Body of pancreas (tissue), 4 donors: ENCODE data around the gene KCTD11. TPM values are rescaled to one million over a fixed set of nuclear protein-coding genes. Genes with fewer than 3 reads are reported as not detected.
A peak's percentile ranks its signal among the peaks of the same experiment; 100 is the strongest.

ENCODE experiments used
- ATAC-seq: fragments of 150-250 bp; one replicate; pipeline ENCODE4 v1.9.1; 2016
- DNase-seq, 4 donors: peaks; one replicate each; pipeline ENCODE4 v3.0.0-alpha.2; 2019
- H3K27ac ChIP-seq, 4 donors: fragments of 200-600 bp; sonication (generic); 1 replicate in 3 of 4; 2 replicates in 1 of 4; pipeline versions ENCODE4 v1.5.1 to v1.6.1; 2016 to 2019; ENCODE audit warnings: mild to moderate bottlenecking in 1 of 4, mixed read lengths in 1 of 4, moderate library complexity in 1 of 4
- H3K27me3 ChIP-seq, 2 donors: fragments of 200-600 bp; sonication (generic); one replicate each; pipeline ENCODE4 v1.6.0; 2016; ENCODE audit warnings: mild to moderate bottlenecking in 1 of 2
- H3K36me3 ChIP-seq, 2 donors: fragments of 200-600 bp; sonication (generic); replicated peaks in 1 of 2; 2 replicates each; pipeline ENCODE4 v1.5.1; 2016; ENCODE audit warnings: low read depth in 2 of 2; ENCODE audit not compliant: insufficient read depth in 1 of 2
- H3K4me1 ChIP-seq: fragments of 200-600 bp; sonication (generic); one replicate; pipeline ENCODE4 v1.6.0; 2016
- H3K4me3 ChIP-seq, 2 donors: fragments of 200-600 bp; sonication (generic); 1 replicate in 1 of 2; 2 replicates in 1 of 2; pipeline ENCODE4 v1.5.1; 2016 to 2019
- H3K9me3 ChIP-seq, 3 donors: fragments of 200-600 bp; sonication (generic); 1 replicate in 2 of 3; 2 replicates in 1 of 3; pipeline ENCODE4 v1.5.1; 2016
- POLR2A ChIP-seq, 3 donors: fragments of 450-650 bp; IDR thresholded peaks; one replicate each; pipeline ENCODE4 v1.6.1; 2016; ENCODE audit warnings: antibody characterized with exemption in 3 of 3, mild to moderate bottlenecking in 2 of 3
- WGBS, 2 donors: methylation state at CpG; one replicate each; pipeline ENCODE4 v1.1.5; 2017; 5-methylcytosine and 5-hydroxymethylcytosine counted together
- intact Hi-C: fragments of 100-400 bp; cut with DNase I; formaldehyde crosslinking; loops from one replicate; pipeline ENCODE4 v1.15.1; 2023
- small RNA-seq: library from RNA; depleted of rRNA; stranded (forward); fragments of <200 nt; gene quantifications from one replicate; pipeline ENCODE3, GENCODE V24; 2016
- total RNA-seq, 2 donors: library from RNA; depleted of rRNA; stranded (reverse); fragments of >200 nt; gene quantifications; one replicate each; pipeline ENCODE4 v1.1.0, GENCODE V29; 2016
- TF ChIP-seq, protein P1 (sequence below), 7 experiments: fragments of 450-650 bp in 4 of 7; fragments of 200-600 bp in 3 of 7; sonication (generic) in 3 of 7; IDR thresholded peaks; one replicate each; pipeline ENCODE4 v1.5.1; 2016 to 2019; ENCODE audit warnings: antibody characterized with exemption in 7 of 7

The KCTD11 gene
- total RNA-seq, 2 donors from 2014 or later, result 2.6 to 5.6 TPM

DNA sequence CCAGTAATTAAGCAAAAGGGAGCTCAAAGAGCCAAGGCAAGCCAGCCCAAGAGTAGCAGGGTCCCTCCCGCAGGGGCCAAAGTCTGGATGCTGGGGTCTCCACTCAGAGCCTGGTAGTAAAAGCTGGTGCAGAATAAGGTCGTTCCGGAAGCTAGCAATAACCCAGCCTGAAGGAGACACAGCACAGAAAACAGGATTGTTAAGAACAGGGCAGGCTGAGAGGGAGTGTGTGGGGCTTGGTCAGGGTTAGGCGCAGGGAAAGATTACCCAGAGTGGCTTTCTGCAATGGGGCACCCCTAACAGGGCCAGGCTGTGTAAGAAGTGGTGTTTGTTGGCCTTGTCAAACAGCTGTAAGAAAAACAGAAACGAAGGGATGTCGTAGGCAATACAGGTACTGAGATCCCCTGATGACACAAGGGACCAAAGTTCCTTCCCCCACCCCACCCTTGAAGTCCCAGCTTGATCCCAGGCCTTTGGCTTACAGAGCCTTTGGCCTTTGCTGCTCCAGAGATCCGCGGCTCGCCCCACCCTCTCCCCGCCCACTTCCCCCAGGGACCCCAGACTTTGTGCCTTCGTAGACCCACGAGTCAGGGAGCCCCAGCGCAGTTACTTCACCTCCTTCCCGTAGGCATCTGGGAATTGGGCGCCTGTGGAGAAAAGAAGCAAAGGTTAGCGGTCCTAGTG, 51.2 kb downstream of the KCTD11 start:
- Histone ChIP-seq H3K27ac (peak overlapping the region; percentile 60 to 96 (median 90)), H3K36me3 (no peaks in the 10 kb centered on the region), H3K27me3 (no peaks in the 10 kb centered on the region), H3K4me3 (peak overlapping the region; percentile 22 to 39), H3K4me1 (peaks cover 32% of the 10 kb centered on the region), H3K9me3 (no peaks in the 10 kb centered on the region)
- WGBS, 2 donors, result 9 to 13% methylated on average over 13 to 16 of the region's 16 CpGs
- TF ChIP-seq POLR2A (IDR thresholded peaks at IDR 0.05), result no peak
- TF ChIP-seq, protein P1, sequence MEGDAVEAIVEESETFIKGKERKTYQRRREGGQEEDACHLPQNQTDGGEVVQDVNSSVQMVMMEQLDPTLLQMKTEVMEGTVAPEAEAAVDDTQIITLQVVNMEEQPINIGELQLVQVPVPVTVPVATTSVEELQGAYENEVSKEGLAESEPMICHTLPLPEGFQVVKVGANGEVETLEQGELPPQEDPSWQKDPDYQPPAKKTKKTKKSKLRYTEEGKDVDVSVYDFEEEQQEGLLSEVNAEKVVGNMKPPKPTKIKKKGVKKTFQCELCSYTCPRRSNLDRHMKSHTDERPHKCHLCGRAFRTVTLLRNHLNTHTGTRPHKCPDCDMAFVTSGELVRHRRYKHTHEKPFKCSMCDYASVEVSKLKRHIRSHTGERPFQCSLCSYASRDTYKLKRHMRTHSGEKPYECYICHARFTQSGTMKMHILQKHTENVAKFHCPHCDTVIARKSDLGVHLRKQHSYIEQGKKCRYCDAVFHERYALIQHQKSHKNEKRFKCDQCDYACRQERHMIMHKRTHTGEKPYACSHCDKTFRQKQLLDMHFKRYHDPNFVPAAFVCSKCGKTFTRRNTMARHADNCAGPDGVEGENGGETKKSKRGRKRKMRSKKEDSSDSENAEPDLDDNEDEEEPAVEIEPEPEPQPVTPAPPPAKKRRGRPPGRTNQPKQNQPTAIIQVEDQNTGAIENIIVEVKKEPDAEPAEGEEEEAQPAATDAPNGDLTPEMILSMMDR (IDR thresholded peaks at IDR 0.05), result no peak
- DNase-seq, result peak; percentile 53 to 61 (median 54)
- no peak for ATAC-seq
- intact Hi-C loops, result no loop called here

DNA sequence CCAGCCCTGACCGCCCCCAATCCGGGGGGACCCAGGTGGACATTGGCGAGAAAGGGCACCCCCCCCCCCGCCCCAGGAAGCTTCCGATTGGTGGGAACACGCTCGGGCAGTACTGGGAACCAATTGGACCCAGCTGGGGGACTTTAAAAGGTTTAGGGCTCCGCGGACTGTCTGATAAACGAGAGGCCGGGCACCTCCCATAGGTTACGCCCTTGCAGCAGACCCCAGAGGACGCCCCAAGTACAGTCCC, 51.7 kb downstream of the KCTD11 start:
- intact Hi-C loops, result no loop called here
- no peaks in the 10 kb centered on the region for H3K9me3 ChIP-seq
- peak; percentile 43 for ATAC-seq
- TF ChIP-seq, protein P1 (IDR thresholded peaks at IDR 0.05), result no peak
- TF ChIP-seq POLR2A (IDR thresholded peaks at IDR 0.05), result no peak
- no peaks in the 10 kb centered on the region for H3K36me3 ChIP-seq
- H3K4me3 ChIP-seq, result peak overlapping the region; percentile 22 to 39
- peaks cover 32% of the 10 kb centered on the region for H3K4me1 ChIP-seq
- peak overlapping the region; percentile 60 to 96 (median 90) for H3K27ac ChIP-seq
- WGBS, 2 donors, result 1% methylated on average over 13 of the region's 13 CpGs; no CpG with 5 or more reads in 1 of the 2 donors
- H3K27me3 ChIP-seq, result no peaks in the 10 kb centered on the region
- DNase-seq, result no peak

DNA sequence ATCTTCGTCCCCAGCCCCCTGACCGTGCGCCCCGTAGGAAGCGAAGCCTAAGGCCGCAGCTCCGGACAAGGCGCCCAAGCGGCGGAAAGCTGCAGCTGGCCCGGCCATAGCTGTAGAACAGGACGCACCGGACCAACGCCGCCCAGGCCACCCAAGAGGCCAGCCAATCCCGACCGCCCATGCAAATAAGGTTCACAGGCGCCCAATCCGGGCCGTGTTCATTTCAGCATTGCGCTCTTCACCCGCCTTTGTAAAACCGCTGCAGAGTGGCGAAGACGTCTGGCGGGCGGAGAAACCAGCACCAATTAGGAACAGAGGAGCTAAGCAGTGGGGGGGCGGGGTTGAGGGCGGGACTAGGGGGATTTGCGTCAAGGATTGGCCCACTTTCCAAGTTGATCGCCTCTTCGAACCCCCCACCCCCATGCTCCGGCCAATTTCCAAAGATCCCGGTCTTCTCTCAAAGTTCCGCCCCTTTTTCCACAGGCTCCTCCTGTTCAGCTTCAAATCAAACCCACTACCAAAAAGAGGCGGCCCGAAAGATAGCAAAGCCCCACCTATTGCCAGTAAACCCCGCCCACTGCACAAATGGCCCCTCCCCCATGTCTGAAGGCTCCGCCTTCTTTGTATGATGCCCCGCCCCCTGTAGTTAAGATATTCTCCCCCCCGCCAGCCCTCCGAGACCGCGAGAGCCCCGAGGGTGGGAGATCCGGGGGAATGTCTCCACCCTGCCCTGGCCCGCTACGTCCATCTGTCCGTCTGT, 52.2 kb downstream of the KCTD11 start, which contains the start of gene TMEM256:
TMEM256 (minus strand) TSS at position 121 of the 760 bp plus-strand sequence; CDS start at position 108, 13 bp downstream.
- peaks cover 32% of the 10 kb centered on the region for H3K4me1 ChIP-seq
- H3K4me3 ChIP-seq, result peak within 1 kb of the TSS; percentile 39
- no peaks in the 10 kb centered on the region for H3K27me3 ChIP-seq
- intact Hi-C loops, result no loop called here
- TF ChIP-seq, protein P1 (IDR thresholded peaks at IDR 0.05), result peak in 2 of 7 experiments; percentile 24 to 25
- TF ChIP-seq POLR2A (IDR thresholded peaks at IDR 0.05), result peak; percentile 95 to 98 (median 98)
- peak; percentile 99 for DNase-seq
- ATAC-seq, result peak; percentile 92
- WGBS, 2 donors, result 1% methylated on average over 24 to 49 of the region's 49 CpGs
- peak within 1 kb of the TSS; percentile 60 to 96 (median 90) for H3K27ac ChIP-seq
- H3K9me3 ChIP-seq, result no peaks in the 10 kb centered on the region
- H3K36me3 ChIP-seq, result no peaks in the 10 kb centered on the region

Small RNA genes within 50 kb of the gene (small RNA-seq; reads per million reads assigned to genes)
- gene AC026954.2, result not detected

Other genes starting within 250 kb of the KCTD11 start
- not detected for gene ASGR2, start 237.3 kb upstream of the KCTD11 start, total RNA-seq
- gene ASGR1, start 172.8 kb upstream of the KCTD11 start, total RNA-seq, result 1 to 10 TPM in 1 of 2 donors, not detected in 1; 4.6 TPM
- gene DLG4, start 132.3 kb upstream of the KCTD11 start, total RNA-seq, result 1 to 10 TPM; 3.6 to 9.3 TPM
- gene ACADVL, start 132.2 kb upstream of the KCTD11 start, total RNA-seq, result 1,000 to 10,000 TPM in 1 of 2 donors, 100 to 1,000 TPM in 1; 887 to 1,901 TPM
- 10 to 100 TPM; 19.5 to 41.5 TPM for gene DVL2, start 117.6 kb upstream of the KCTD11 start, total RNA-seq
- gene PHF23, start 112.7 kb upstream of the KCTD11 start, total RNA-seq, result 10 to 100 TPM; 11.9 to 15.8 TPM
- gene GABARAP, start 109.7 kb upstream of the KCTD11 start, total RNA-seq, result 100 to 1,000 TPM; 145 to 482 TPM
- gene CTDNEP1, start 100.4 kb upstream of the KCTD11 start, total RNA-seq, result 10 to 100 TPM; 33.5 to 44.8 TPM
- 10 to 100 TPM; 10.2 to 16.3 TPM for gene ELP5, start 99.9 kb upstream of the KCTD11 start, total RNA-seq
- 10 to 100 TPM; 72.9 to 92.3 TPM for gene CLDN7, start 89.7 kb upstream of the KCTD11 start, total RNA-seq
- 10 to 100 TPM in 1 of 2 donors, 1 to 10 TPM in 1; 1.3 to 10.5 TPM for gene SLC2A4, start 70.4 kb upstream of the KCTD11 start, total RNA-seq
- gene YBX2, start 57.5 kb upstream of the KCTD11 start, total RNA-seq, result 1 to 10 TPM in 1 of 2 donors, under 1 TPM in 1; 0.26 to 1.3 TPM
- gene EIF5A, start 44.5 kb upstream of the KCTD11 start, total RNA-seq, result 100 to 1,000 TPM in 1 of 2 donors, 10 to 100 TPM in 1; 97.0 to 134 TPM
- gene GPS2, start 36.8 kb upstream of the KCTD11 start, total RNA-seq, result 10 to 100 TPM; 71.9 to 75.8 TPM
- 10 to 100 TPM; 28.8 to 41.2 TPM for gene NEURL4, start 22.8 kb upstream of the KCTD11 start, total RNA-seq
- gene ACAP1, start 15.6 kb upstream of the KCTD11 start, total RNA-seq, result 1 to 10 TPM in 1 of 2 donors, under 1 TPM in 1; 0.99 to 2.1 TPM
- not detected for gene TMEM95, start 3.0 kb downstream of the KCTD11 start, total RNA-seq
- gene TNK1, start 28.9 kb downstream of the KCTD11 start, total RNA-seq, result 10 to 100 TPM; 12.7 to 15.8 TPM
- gene PLSCR3, start 42.4 kb downstream of the KCTD11 start, total RNA-seq, result 10 to 100 TPM; 13.2 to 15.8 TPM
- 10 to 100 TPM; 14.5 to 21.8 TPM for gene TMEM256, start 51.9 kb downstream of the KCTD11 start, total RNA-seq
- 1 to 10 TPM; 5.2 to 6.3 TPM for gene NLGN2, start 55.7 kb downstream of the KCTD11 start, total RNA-seq
- gene SPEM1, start 68.2 kb downstream of the KCTD11 start, total RNA-seq, result not detected
- gene SPEM2, start 73.5 kb downstream of the KCTD11 start, total RNA-seq, result not detected
- gene SPEM3, start 76.7 kb downstream of the KCTD11 start, total RNA-seq, result not detected
- 1 to 10 TPM; 3.6 to 9.6 TPM for gene TMEM102, start 83.3 kb downstream of the KCTD11 start, total RNA-seq
- gene FGF11, start 87.3 kb downstream of the KCTD11 start, total RNA-seq, result 1 to 10 TPM in 1 of 2 donors, not detected in 1; 2.1 TPM
- 1 to 10 TPM; 2.6 to 8.8 TPM for gene CHRNB1, start 92.9 kb downstream of the KCTD11 start, total RNA-seq
- 10 to 100 TPM; 30.9 to 38.2 TPM for gene ZBTB4, start 127.5 kb downstream of the KCTD11 start, total RNA-seq
- gene SLC35G6, start 129.3 kb downstream of the KCTD11 start, total RNA-seq, result not detected
- 100 to 1,000 TPM in 1 of 2 donors, 10 to 100 TPM in 1; 36.3 to 124 TPM for gene POLR2A, start 132.2 kb downstream of the KCTD11 start, total RNA-seq
- 10 to 100 TPM; 32.2 to 48.8 TPM for gene TNFSF12, start 196.9 kb downstream of the KCTD11 start, total RNA-seq
- 10 to 100 TPM; 11.9 to 18.8 TPM for gene TNFSF13, start 206.6 kb downstream of the KCTD11 start, total RNA-seq
- gene SENP3, start 209.8 kb downstream of the KCTD11 start, total RNA-seq, result 10 to 100 TPM; 25.7 to 28.0 TPM
- 10 to 100 TPM in 1 of 2 donors, 1 to 10 TPM in 1; 4.3 to 14.8 TPM for gene CD68, start 227.5 kb downstream of the KCTD11 start, total RNA-seq
- 10 to 100 TPM; 27.0 to 37.6 TPM for gene MPDU1, start 231.7 kb downstream of the KCTD11 start, total RNA-seq
- not detected for gene SOX15, start 237.9 kb downstream of the KCTD11 start, total RNA-seq